HEK293 (cell line): ENCODE results near the gene BAD.
A peak's percentile ranks its signal among the peaks of the same experiment; 100 is the strongest.

Source experiments
- AEBP2 ChIP-seq: fragments of 450-650 bp; formaldehyde crosslinking; IDR thresholded peaks from 2 replicates; pipeline ENCODE4 v1.5.1; 2016; ENCODE audit warnings: missing biosample characterization, missing genetic modification characterization, borderline replicate concordance
- BCL11A ChIP-seq: fragments of 450-650 bp; formaldehyde crosslinking; IDR thresholded peaks from 2 replicates; pipeline ENCODE4 v1.5.1; 2016; ENCODE audit warnings: low read depth, missing biosample characterization, missing genetic modification characterization
- BCL6B ChIP-seq: fragments of 450-650 bp; formaldehyde crosslinking; IDR thresholded peaks from 2 replicates; pipeline ENCODE4 v1.5.1; 2017; ENCODE audit warnings: missing biosample characterization, missing genetic modification characterization
- GLIS2 ChIP-seq: fragments of 450-650 bp; formaldehyde crosslinking; IDR thresholded peaks from 2 replicates; pipeline ENCODE4 v1.5.1; 2016; ENCODE audit warnings: missing biosample characterization, missing genetic modification characterization
- KLF10 ChIP-seq: fragments of 450-650 bp; IDR thresholded peaks from 2 replicates; pipeline ENCODE4 v1.5.1; 2018; ENCODE audit warnings: missing biosample characterization, mild to moderate bottlenecking, missing genetic modification characterization
- KLF16 ChIP-seq: fragments of 450-650 bp; formaldehyde crosslinking; IDR thresholded peaks from 2 replicates; pipeline ENCODE4 v1.5.1; 2017; ENCODE audit warnings: missing biosample characterization, missing genetic modification characterization
- SETDB1 ChIP-seq: IDR thresholded peaks from one replicate; pipeline ENCODE4 v1.6.1; 2017; ENCODE audit warnings: mild to moderate bottlenecking, low read length, moderate library complexity, mixed read lengths; ENCODE audit not compliant: insufficient read length
- YY2 ChIP-seq: fragments of 450-650 bp; formaldehyde crosslinking; IDR thresholded peaks from 2 replicates; pipeline ENCODE4 v1.5.1; 2016; ENCODE audit warnings: missing biosample characterization, missing genetic modification characterization
- ZFP69B ChIP-seq: fragments of 450-650 bp; formaldehyde crosslinking; IDR thresholded peaks from 2 replicates; pipeline ENCODE4 v1.5.1; 2016; ENCODE audit warnings: missing biosample characterization, missing genetic modification characterization
- ZNF133 ChIP-seq: fragments of 450-650 bp; formaldehyde crosslinking; IDR thresholded peaks from 2 replicates; pipeline ENCODE4 v1.5.1; 2016; ENCODE audit warnings: missing biosample characterization, missing genetic modification characterization
- ZNF155 ChIP-seq: fragments of 450-650 bp; formaldehyde crosslinking; IDR thresholded peaks from 2 replicates; pipeline ENCODE4 v1.5.1; 2016; ENCODE audit warnings: missing biosample characterization, missing genetic modification characterization
- ZNF174 ChIP-seq: fragments of 450-650 bp; formaldehyde crosslinking; IDR thresholded peaks from 2 replicates; pipeline ENCODE4 v1.5.0; 2017; ENCODE audit warnings: missing biosample characterization, mild to moderate bottlenecking, missing genetic modification characterization
- ZNF175 ChIP-seq: fragments of 450-650 bp; formaldehyde crosslinking; IDR thresholded peaks from 2 replicates; pipeline ENCODE4 v1.5.1; 2016; ENCODE audit warnings: missing biosample characterization, missing genetic modification characterization
- ZNF292 ChIP-seq: fragments of 450-650 bp; formaldehyde crosslinking; IDR thresholded peaks from 2 replicates; pipeline ENCODE4 v1.5.1; 2016; ENCODE audit warnings: low read depth, missing biosample characterization, missing genetic modification characterization, borderline replicate concordance
- ZNF362 ChIP-seq: fragments of 450-650 bp; formaldehyde crosslinking; IDR thresholded peaks from 2 replicates; pipeline ENCODE4 v1.5.1; 2016; ENCODE audit warnings: missing biosample characterization, missing genetic modification characterization
- ZNF530 ChIP-seq: fragments of 450-650 bp; formaldehyde crosslinking; IDR thresholded peaks from 2 replicates; pipeline ENCODE4 v1.5.1; 2016; ENCODE audit warnings: low read depth, missing biosample characterization, missing genetic modification characterization
- ZNF585B ChIP-seq: fragments of 450-650 bp; formaldehyde crosslinking; IDR thresholded peaks from 2 replicates; pipeline ENCODE4 v1.5.1; 2016; ENCODE audit warnings: missing biosample characterization, missing genetic modification characterization
- ZNF645 ChIP-seq: fragments of 450-650 bp; formaldehyde crosslinking; IDR thresholded peaks from 2 replicates; pipeline ENCODE4; 2016; ENCODE audit warnings: missing biosample characterization, missing genetic modification characterization
- ZNF670 ChIP-seq: fragments of 450-650 bp; formaldehyde crosslinking; IDR thresholded peaks from 2 replicates; pipeline ENCODE4 v1.5.1; 2016; ENCODE audit warnings: missing biosample characterization, missing genetic modification characterization, low read depth
- ZNF677 ChIP-seq: fragments of 450-650 bp; IDR thresholded peaks from 2 replicates; pipeline ENCODE4 v1.5.0; 2018; ENCODE audit warnings: missing biosample characterization, mild to moderate bottlenecking, missing genetic modification characterization, moderate library complexity
- ZNF707 ChIP-seq: fragments of 450-650 bp; formaldehyde crosslinking; IDR thresholded peaks from 2 replicates; pipeline ENCODE4 v1.5.1; 2016; ENCODE audit warnings: missing biosample characterization, missing genetic modification characterization
- ZNF830 ChIP-seq: fragments of 450-650 bp; IDR thresholded peaks from 2 replicates; pipeline ENCODE4 v1.5.0; 2018; ENCODE audit warnings: missing biosample characterization, missing genetic modification characterization, low read depth, mild to moderate bottlenecking, moderate library complexity
- ZSCAN23 ChIP-seq: fragments of 450-650 bp; formaldehyde crosslinking; IDR thresholded peaks from 2 replicates; pipeline ENCODE4 v1.5.1; 2016; ENCODE audit warnings: missing biosample characterization, missing genetic modification characterization
- TF ChIP-seq, protein P1 (sequence below): fragments of 450-650 bp; formaldehyde crosslinking; IDR thresholded peaks from 2 replicates; pipeline ENCODE4 v1.5.1; 2016; ENCODE audit warnings: missing biosample characterization, missing genetic modification characterization, borderline replicate concordance
- TF ChIP-seq, protein P2 (sequence below): fragments of 450-650 bp; formaldehyde crosslinking; IDR thresholded peaks from 2 replicates; pipeline ENCODE4 v1.5.1; 2017; ENCODE audit warnings: missing biosample characterization, missing genetic modification characterization
- TF ChIP-seq, protein P3 (sequence below): fragments of 450-650 bp; formaldehyde crosslinking; IDR thresholded peaks from 2 replicates; pipeline ENCODE4 v1.5.1; 2016; ENCODE audit warnings: missing biosample characterization, missing genetic modification characterization

The BAD gene

GRCh38 chr11:64233913-64234586 lies 50.4 kb downstream of the BAD start, which contains the start of gene VEGFB (continued):
- TF ChIP-seq GLIS2 (tag by site-specific recombination): peak; percentile 74
- no peak for TF ChIP-seq ZFP69B (tag by site-specific recombination)
- TF ChIP-seq ZNF133: no peak
- no peak for TF ChIP-seq ZNF645 (tag by site-specific recombination)
- TF ChIP-seq, protein P1, sequence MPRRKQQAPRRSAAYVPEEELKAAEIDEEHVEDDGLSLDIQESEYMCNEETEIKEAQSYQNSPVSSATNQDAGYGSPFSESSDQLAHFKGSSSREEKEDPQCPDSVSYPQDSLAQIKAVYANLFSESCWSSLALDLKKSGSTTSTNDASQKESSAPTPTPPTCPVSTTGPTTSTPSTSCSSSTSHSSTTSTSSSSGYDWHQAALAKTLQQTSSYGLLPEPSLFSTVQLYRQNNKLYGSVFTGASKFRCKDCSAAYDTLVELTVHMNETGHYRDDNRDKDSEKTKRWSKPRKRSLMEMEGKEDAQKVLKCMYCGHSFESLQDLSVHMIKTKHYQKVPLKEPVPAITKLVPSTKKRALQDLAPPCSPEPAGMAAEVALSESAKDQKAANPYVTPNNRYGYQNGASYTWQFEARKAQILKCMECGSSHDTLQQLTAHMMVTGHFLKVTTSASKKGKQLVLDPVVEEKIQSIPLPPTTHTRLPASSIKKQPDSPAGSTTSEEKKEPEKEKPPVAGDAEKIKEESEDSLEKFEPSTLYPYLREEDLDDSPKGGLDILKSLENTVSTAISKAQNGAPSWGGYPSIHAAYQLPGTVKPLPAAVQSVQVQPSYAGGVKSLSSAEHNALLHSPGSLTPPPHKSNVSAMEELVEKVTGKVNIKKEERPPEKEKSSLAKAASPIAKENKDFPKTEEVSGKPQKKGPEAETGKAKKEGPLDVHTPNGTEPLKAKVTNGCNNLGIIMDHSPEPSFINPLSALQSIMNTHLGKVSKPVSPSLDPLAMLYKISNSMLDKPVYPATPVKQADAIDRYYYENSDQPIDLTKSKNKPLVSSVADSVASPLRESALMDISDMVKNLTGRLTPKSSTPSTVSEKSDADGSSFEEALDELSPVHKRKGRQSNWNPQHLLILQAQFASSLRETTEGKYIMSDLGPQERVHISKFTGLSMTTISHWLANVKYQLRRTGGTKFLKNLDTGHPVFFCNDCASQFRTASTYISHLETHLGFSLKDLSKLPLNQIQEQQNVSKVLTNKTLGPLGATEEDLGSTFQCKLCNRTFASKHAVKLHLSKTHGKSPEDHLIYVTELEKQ (tag by site-specific recombination): no peak
- no peak for TF ChIP-seq ZNF585B (tag by site-specific recombination)
- no peak for TF ChIP-seq KLF16 (tag by site-specific recombination)
- no peak for TF ChIP-seq ZSCAN23 (tag by site-specific recombination)
- no peak for TF ChIP-seq BCL6B
- TF ChIP-seq ZNF707 (tag by site-specific recombination): no peak
- TF ChIP-seq ZNF830 (tag by site-specific recombination): no peak
- no peak for TF ChIP-seq AEBP2 (tag by site-specific recombination)
- TF ChIP-seq SETDB1: no peak
- no peak for TF ChIP-seq ZNF175 (tag by site-specific recombination)
- TF ChIP-seq YY2: no peak
- no peak for TF ChIP-seq BCL11A (tag by site-specific recombination)
- no peak for TF ChIP-seq ZNF292 (tag by site-specific recombination)
- no peak for TF ChIP-seq ZNF677 (tag by site-specific recombination)
- peak; percentile 64 for TF ChIP-seq KLF10 (tag by site-specific recombination)
- TF ChIP-seq ZNF670 (tag by site-specific recombination): no peak
- no peak for TF ChIP-seq ZNF155 (tag by site-specific recombination)
- TF ChIP-seq, protein P2, sequence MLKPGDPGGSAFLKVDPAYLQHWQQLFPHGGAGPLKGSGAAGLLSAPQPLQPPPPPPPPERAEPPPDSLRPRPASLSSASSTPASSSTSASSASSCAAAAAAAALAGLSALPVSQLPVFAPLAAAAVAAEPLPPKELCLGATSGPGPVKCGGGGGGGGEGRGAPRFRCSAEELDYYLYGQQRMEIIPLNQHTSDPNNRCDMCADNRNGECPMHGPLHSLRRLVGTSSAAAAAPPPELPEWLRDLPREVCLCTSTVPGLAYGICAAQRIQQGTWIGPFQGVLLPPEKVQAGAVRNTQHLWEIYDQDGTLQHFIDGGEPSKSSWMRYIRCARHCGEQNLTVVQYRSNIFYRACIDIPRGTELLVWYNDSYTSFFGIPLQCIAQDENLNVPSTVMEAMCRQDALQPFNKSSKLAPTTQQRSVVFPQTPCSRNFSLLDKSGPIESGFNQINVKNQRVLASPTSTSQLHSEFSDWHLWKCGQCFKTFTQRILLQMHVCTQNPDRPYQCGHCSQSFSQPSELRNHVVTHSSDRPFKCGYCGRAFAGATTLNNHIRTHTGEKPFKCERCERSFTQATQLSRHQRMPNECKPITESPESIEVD: no peak
- TF ChIP-seq ZNF530 (tag by site-specific recombination): no peak
- TF ChIP-seq, protein P3, sequence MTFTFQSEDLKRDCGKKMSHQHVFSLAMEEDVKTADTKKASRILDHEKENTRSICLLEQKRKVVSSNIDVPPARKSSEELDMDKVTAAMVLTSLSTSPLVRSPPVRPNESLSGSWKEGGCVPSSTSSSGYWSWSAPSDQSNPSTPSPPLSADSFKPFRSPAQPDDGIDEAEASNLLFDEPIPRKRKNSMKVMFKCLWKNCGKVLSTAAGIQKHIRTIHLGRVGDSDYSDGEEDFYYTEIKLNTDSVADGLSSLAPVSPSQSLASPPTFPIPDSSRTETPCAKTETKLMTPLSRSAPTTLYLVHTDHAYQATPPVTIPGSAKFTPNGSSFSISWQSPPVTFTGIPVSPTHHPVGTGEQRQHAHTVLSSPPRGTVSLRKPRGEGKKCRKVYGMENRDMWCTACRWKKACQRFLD (tag by site-specific recombination): no peak
- no peak for TF ChIP-seq ZNF362 (tag by site-specific recombination)
- TF ChIP-seq ZNF174 (tag by site-specific recombination): no peak
